Fibroblast of lung (primary cell): ENCODE measurements around the gene IFT122. TPM values are rescaled to one million over a fixed set of nuclear protein-coding genes. Genes with fewer than 3 reads are reported as not detected.

Experiments
- DNase-seq, 2 donors: peaks; one replicate each; pipeline versions ENCODE4 v3.0.0 to v3.0.0-alpha.2; 2010; ENCODE audit warnings: low read depth in 2 of 2
- H2AFZ ChIP-seq: 2 replicates; pipeline ENCODE4 v1.5.1; 2012; ENCODE audit warnings: low read length, control low read depth, inconsistent platforms
- H3K27ac ChIP-seq: 2 replicates; pipeline ENCODE4 v1.5.1; 2011; ENCODE audit warnings: low read length, control low read depth; ENCODE audit not compliant: insufficient read depth
- H3K27me3 ChIP-seq: 2 replicates; pipeline ENCODE4 v1.5.1; 2011; ENCODE audit warnings: mild to moderate bottlenecking, low read length; ENCODE audit not compliant: control insufficient read depth, insufficient read depth
- H3K36me3 ChIP-seq: 2 replicates; pipeline ENCODE4 v1.5.1; 2011; ENCODE audit warnings: low read length; ENCODE audit not compliant: control insufficient read depth, insufficient read depth
- H3K4me1 ChIP-seq: 2 replicates; pipeline ENCODE4 v1.5.1; 2011; ENCODE audit warnings: low read length; ENCODE audit not compliant: control insufficient read depth, insufficient read depth; ENCODE audit errors: extremely low read depth
- H3K4me2 ChIP-seq: 2 replicates; pipeline ENCODE4 v1.5.1; 2011; ENCODE audit warnings: low read length, control low read depth; ENCODE audit not compliant: insufficient read depth; ENCODE audit errors: extremely low read depth
- H3K4me3 ChIP-seq, 4 experiments: fragments of 200-600 bp in 1 of 4; sonication (generic) in 1 of 4; replicated peaks in 1 of 4; 2 replicates each; pipeline ENCODE4 v1.5.1; 2011 to 2016; ENCODE audit warnings: low read length in 4 of 4, low read depth in 3 of 4, mild to moderate bottlenecking in 3 of 4, control low read depth in 2 of 4, inconsistent platforms in 1 of 4, mixed read lengths in 1 of 4; ENCODE audit not compliant: insufficient read depth in 1 of 4; ENCODE audit errors: control extremely low read depth in 1 of 4
- H3K79me2 ChIP-seq: 2 replicates; pipeline ENCODE4 v1.5.1; 2012; ENCODE audit warnings: mild to moderate bottlenecking, low read length, inconsistent platforms; ENCODE audit not compliant: control insufficient read depth, insufficient read depth
- H3K9ac ChIP-seq: 2 replicates; pipeline ENCODE4 v1.5.1; 2011; ENCODE audit warnings: mild to moderate bottlenecking, low read length, control low read depth; ENCODE audit not compliant: insufficient read depth
- H3K9me3 ChIP-seq: 2 replicates; pipeline ENCODE4 v1.5.1; 2012; ENCODE audit warnings: low read depth, low read length; ENCODE audit not compliant: control insufficient read depth, insufficient read depth
- H4K20me1 ChIP-seq: 2 replicates; pipeline ENCODE4 v1.5.1; 2011; ENCODE audit warnings: low read length; ENCODE audit not compliant: control insufficient read depth, insufficient read depth; ENCODE audit errors: extremely low read depth
- EZH2 ChIP-seq: IDR thresholded peaks from 2 replicates; pipeline ENCODE4 v1.5.1; 2012; ENCODE audit warnings: low read length, control low read depth, mild to moderate bottlenecking; ENCODE audit errors: missing control alignments
- polyA plus RNA-seq, 2 donors: library from polyadenylated mRNA; depleted of rRNA in 1 of 2; stranded (reverse) in 1 of 2; unstranded in 1 of 2; fragments of >200 nt; gene quantifications; 2 replicates each; pipeline ENCODE4 v1.2.1, GENCODE V29; 2011 to 2012; ENCODE audit warnings: missing spikeins in 1 of 2
- total RNA-seq: library from RNA; depleted of rRNA; stranded (reverse); fragments of >200 nt; gene quantifications from 2 replicates; pipeline ENCODE4 v1.2.1, GENCODE V29; 2014
- TF ChIP-seq, protein P1 (sequence below), 2 donors: IDR thresholded peaks in 1 of 2; conservative IDR thresholded peaks in 1 of 2; 1 replicate in 1 of 2; 2 replicates in 1 of 2; pipeline ENCODE4 v1.5.1; 2011 to 2012; ENCODE audit warnings: low read length in 2 of 2, control low read depth in 1 of 2, inconsistent platforms in 1 of 2, low read depth in 1 of 2, mild to moderate bottlenecking in 1 of 2

The IFT122 gene
- total and polyA plus RNA-seq, 2 donors (not counting 1 experiment from before 2014, with no cell fraction given) = 13.2 to 27.2 TPM

- Histone ChIP-seq H3K4me2 (no peak overlapping the region), H4K20me1 (no peaks in the 10 kb centered on the region), H3K79me2 (no peaks in the 10 kb centered on the region), H2AFZ (no peak overlapping the region), H3K27ac (no peak overlapping the region), H3K27me3 (no peaks in the 10 kb centered on the region), H3K9ac (no peak overlapping the region), H3K4me1 (peaks cover 4% of the 10 kb centered on the region), H3K36me3 (peaks cover 42% of the 10 kb centered on the region), H3K4me3 (no peak overlapping the region), H3K9me3 (no peaks in the 10 kb centered on the region)
- peak in 1 of 2 donors; percentile 51 for DNase-seq
- TF ChIP-seq, protein P1, sequence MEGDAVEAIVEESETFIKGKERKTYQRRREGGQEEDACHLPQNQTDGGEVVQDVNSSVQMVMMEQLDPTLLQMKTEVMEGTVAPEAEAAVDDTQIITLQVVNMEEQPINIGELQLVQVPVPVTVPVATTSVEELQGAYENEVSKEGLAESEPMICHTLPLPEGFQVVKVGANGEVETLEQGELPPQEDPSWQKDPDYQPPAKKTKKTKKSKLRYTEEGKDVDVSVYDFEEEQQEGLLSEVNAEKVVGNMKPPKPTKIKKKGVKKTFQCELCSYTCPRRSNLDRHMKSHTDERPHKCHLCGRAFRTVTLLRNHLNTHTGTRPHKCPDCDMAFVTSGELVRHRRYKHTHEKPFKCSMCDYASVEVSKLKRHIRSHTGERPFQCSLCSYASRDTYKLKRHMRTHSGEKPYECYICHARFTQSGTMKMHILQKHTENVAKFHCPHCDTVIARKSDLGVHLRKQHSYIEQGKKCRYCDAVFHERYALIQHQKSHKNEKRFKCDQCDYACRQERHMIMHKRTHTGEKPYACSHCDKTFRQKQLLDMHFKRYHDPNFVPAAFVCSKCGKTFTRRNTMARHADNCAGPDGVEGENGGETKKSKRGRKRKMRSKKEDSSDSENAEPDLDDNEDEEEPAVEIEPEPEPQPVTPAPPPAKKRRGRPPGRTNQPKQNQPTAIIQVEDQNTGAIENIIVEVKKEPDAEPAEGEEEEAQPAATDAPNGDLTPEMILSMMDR (conservative IDR thresholded peaks at IDR 0.05 in 1 of 2, IDR thresholded peaks at IDR 0.05 in 1 of 2; ENCODE audit: low read depth in 1 of 2, low read length in 2 of 2) = no peak
- TF ChIP-seq EZH2 = no peak
These were observed 127.2 kb downstream of the IFT122 start for GRCh38 chr3:129567176-129567705.

DNA sequence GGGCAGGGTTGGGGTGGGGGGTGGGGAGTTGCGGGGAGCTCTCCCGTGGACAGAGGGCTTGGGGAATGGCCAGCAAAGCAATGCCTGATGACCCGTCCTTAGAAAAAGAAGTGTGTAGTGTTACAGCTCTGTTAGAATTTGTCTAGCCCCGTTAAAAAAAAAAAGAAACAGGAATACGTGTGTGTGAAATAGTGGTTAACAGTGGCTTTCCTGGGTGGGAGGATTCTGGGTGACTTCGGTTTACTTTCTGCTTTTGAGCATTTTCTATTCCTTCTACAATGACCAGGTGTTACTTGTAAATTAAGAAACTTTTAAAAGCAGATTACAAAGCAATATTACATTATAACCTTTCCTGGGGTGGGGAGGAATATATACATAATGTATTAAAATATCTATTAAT lies 127.9 kb downstream of the IFT122 start:
- no peak overlapping the region for H2AFZ ChIP-seq
- no peaks in the 10 kb centered on the region for H3K9me3 ChIP-seq
- H3K9ac ChIP-seq = no peak overlapping the region
- no peaks in the 10 kb centered on the region for H4K20me1 ChIP-seq
- no peak for DNase-seq
- TF ChIP-seq, protein P1 (conservative IDR thresholded peaks at IDR 0.05 in 1 of 2, IDR thresholded peaks at IDR 0.05 in 1 of 2; ENCODE audit: low read depth in 1 of 2, low read length in 2 of 2) = no peak
- no peak for TF ChIP-seq EZH2
- peaks cover 43% of the 10 kb centered on the region for H3K36me3 ChIP-seq
- no peak overlapping the region for H3K27ac ChIP-seq
- H3K4me2 ChIP-seq = no peak overlapping the region
- H3K79me2 ChIP-seq = no peaks in the 10 kb centered on the region
- H3K4me3 ChIP-seq = no peak overlapping the region
- no peaks in the 10 kb centered on the region for H3K27me3 ChIP-seq
- H3K4me1 ChIP-seq = peaks cover 4% of the 10 kb centered on the region

DNA sequence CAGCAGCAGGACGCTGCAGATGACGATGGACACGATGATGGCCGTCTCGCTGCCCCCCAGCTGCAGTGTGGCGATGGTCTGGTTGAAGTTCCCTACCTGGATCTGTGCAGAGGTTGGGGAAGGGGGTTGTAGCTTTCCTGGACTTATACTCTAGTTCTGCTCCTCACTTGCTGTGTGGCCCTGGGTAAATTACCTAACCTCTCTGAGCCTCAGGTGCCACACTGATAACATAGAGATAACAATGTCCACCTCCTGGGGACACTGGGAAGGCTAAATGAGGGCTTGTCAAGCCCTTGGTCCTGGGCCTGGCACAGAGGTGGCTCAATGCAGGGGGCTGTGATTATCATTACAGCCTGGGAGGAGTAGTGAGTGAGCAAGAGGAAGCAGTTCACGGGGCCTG lies 129.8 kb downstream of the IFT122 start:
- no peak overlapping the region for H3K4me3 ChIP-seq
- H2AFZ ChIP-seq = no peak overlapping the region
- no peak overlapping the region for H3K4me2 ChIP-seq
- TF ChIP-seq, protein P1 (conservative IDR thresholded peaks at IDR 0.05 in 1 of 2, IDR thresholded peaks at IDR 0.05 in 1 of 2; ENCODE audit: low read depth in 1 of 2, low read length in 2 of 2) = no peak
- TF ChIP-seq EZH2 = no peak
- H3K79me2 ChIP-seq = no peaks in the 10 kb centered on the region
- no peak overlapping the region for H3K27ac ChIP-seq
- H3K4me1 ChIP-seq = peaks cover 4% of the 10 kb centered on the region
- DNase-seq = no peak
- H3K9ac ChIP-seq = no peak overlapping the region
- H3K27me3 ChIP-seq = no peaks in the 10 kb centered on the region
- no peaks in the 10 kb centered on the region for H3K9me3 ChIP-seq
- H4K20me1 ChIP-seq = no peaks in the 10 kb centered on the region
- peaks cover 40% of the 10 kb centered on the region for H3K36me3 ChIP-seq

Other genes starting within 250 kb of the IFT122 start
- 240 and 306 TPM in 2 replicates for gene COPG1, start 190.6 kb upstream of the IFT122 start, total RNA-seq
- gene COPG1, start 190.6 kb upstream of the IFT122 start, polyA plus RNA-seq = 237 and 257 TPM in 2 replicates
- 11.8 and 12.2 TPM in 2 replicates for gene HMCES, start 161.4 kb upstream of the IFT122 start, total RNA-seq
- 22.6 and 22.8 TPM in 2 replicates for gene HMCES, start 161.4 kb upstream of the IFT122 start, polyA plus RNA-seq
- gene EFCAB12, start 11.6 kb upstream of the IFT122 start, total RNA-seq = under 0.01 and 0.17 TPM in 2 replicates
- gene EFCAB12, start 11.6 kb upstream of the IFT122 start, polyA plus RNA-seq = 0.07 TPM in 1 of 2 replicates, not detected in the other
- 35.2 and 35.5 TPM in 2 replicates for gene MBD4, start 276 bp upstream of the IFT122 start, total RNA-seq
- 24.6 and 27.4 TPM in 2 replicates for gene MBD4, start 276 bp upstream of the IFT122 start, polyA plus RNA-seq
- gene RHO, start 88.4 kb downstream of the IFT122 start, total RNA-seq = not detected in 2 replicates
- gene RHO, start 88.4 kb downstream of the IFT122 start, polyA plus RNA-seq = not detected in 2 replicates
- gene H1-8, start 103.0 kb downstream of the IFT122 start, total RNA-seq = not detected in 2 replicates
- gene H1-8, start 103.0 kb downstream of the IFT122 start, polyA plus RNA-seq = not detected in 2 replicates
- 76.8 and 109 TPM in 2 replicates for gene PLXND1, start 166.5 kb downstream of the IFT122 start, total RNA-seq
- 41.0 and 89.6 TPM in 2 replicates for gene PLXND1, start 166.5 kb downstream of the IFT122 start, polyA plus RNA-seq